Skeletal muscle tissue (tissue), 4 donors: ENCODE results near the gene CPM. TPM values are rescaled to one million over a fixed set of nuclear protein-coding genes. Genes with fewer than 3 reads are reported as not detected.
"Not testable (repeated sequence)": the region's sequence is repeated elsewhere in the genome, so short reads cannot be mapped to it uniquely, and the experiment has no call there.

Experiments
- H3K27ac ChIP-seq: one replicate; pipeline ENCODE4 v1.7.0; 2013; ENCODE audit warnings: mild to moderate bottlenecking, low read depth, low read length, inconsistent platforms
- H3K27me3 ChIP-seq, 3 donors: one replicate each; pipeline ENCODE4 v1.7.0; 2013; ENCODE audit warnings: low read length in 3 of 3; ENCODE audit not compliant: control insufficient read depth in 3 of 3, insufficient read depth in 3 of 3
- H3K36me3 ChIP-seq, 3 donors: one replicate each; pipeline ENCODE4 v1.7.0; 2013; ENCODE audit warnings: low read length in 3 of 3; ENCODE audit not compliant: control insufficient read depth in 3 of 3, insufficient read depth in 3 of 3
- H3K4me1 ChIP-seq, 3 donors: one replicate each; pipeline ENCODE4 v1.7.0; 2013; ENCODE audit warnings: low read length in 3 of 3, mild to moderate bottlenecking in 3 of 3; ENCODE audit not compliant: control insufficient read depth in 3 of 3, insufficient read depth in 3 of 3
- H3K4me3 ChIP-seq, 3 donors: one replicate each; pipeline ENCODE4 v1.7.0; 2013; ENCODE audit warnings: low read length in 3 of 3
- H3K9ac ChIP-seq, 3 donors: one replicate each; pipeline ENCODE4 v1.7.0; 2013; ENCODE audit warnings: low read length in 3 of 3, mild to moderate bottlenecking in 3 of 3, moderate library complexity in 2 of 3, low read depth in 1 of 3
- H3K9me3 ChIP-seq, 3 donors: one replicate each; pipeline ENCODE4 v1.7.0; 2013; ENCODE audit warnings: low read length in 3 of 3; ENCODE audit not compliant: control insufficient read depth in 3 of 3
- total RNA-seq: library from RNA; depleted of rRNA; stranded (reverse); fragments of >200 nt; gene quantifications from one replicate; pipeline ENCODE4 v1.2.3, GENCODE V29; 2014
- donor health status: Osteomylitis.

CPM gene
- total RNA-seq, 1 donor from 2014 or later, result 2.1 TPM

- Histone ChIP-seq H3K4me1 (no peaks in the 10 kb centered on the region), H3K9me3 (no peaks in the 10 kb centered on the region), H3K36me3 (peaks cover 7 to 19% (median 12%) of the 10 kb centered on the region in 3 donors), H3K9ac (no peak overlapping the region), H3K27ac (no peak overlapping the region), H3K27me3 (no peaks in the 10 kb centered on the region), H3K4me3 (no peak overlapping the region)
Observed at GRCh38 chr12:68844788-68845695, 87.9 kb downstream of the CPM start.

- Histone ChIP-seq H3K4me1 (no peaks in the 10 kb centered on the region), H3K27me3 (no peaks in the 10 kb centered on the region), H3K36me3 (peaks cover 11 to 22% (median 17%) of the 10 kb centered on the region in 3 donors), H3K4me3 (no peak overlapping the region), H3K9me3 (no peaks in the 10 kb centered on the region), H3K9ac (no peak overlapping the region), H3K27ac (no peak overlapping the region)
Observed at GRCh38 chr12:68844318-68844745, 88.6 kb downstream of the CPM start.

GRCh38 chr12:68842784-68843567 lies 90.0 kb downstream of the CPM start:
- peaks cover 11 to 34% (median 28%) of the 10 kb centered on the region in 3 donors for H3K36me3 ChIP-seq
- no peak overlapping the region for H3K4me3 ChIP-seq
- H3K27me3 ChIP-seq, result no peaks in the 10 kb centered on the region
- no peaks in the 10 kb centered on the region for H3K4me1 ChIP-seq
- H3K9me3 ChIP-seq, result no peaks in the 10 kb centered on the region
- no peak overlapping the region for H3K9ac ChIP-seq
- H3K27ac ChIP-seq, result no peak overlapping the region

GRCh38 chr12:68842123-68842522 lies 90.8 kb downstream of the CPM start:
- H3K36me3 ChIP-seq, result peaks cover 16 to 38% (median 33%) of the 10 kb centered on the region in 3 donors
- no peaks in the 10 kb centered on the region for H3K9me3 ChIP-seq
- no peaks in the 10 kb centered on the region for H3K4me1 ChIP-seq
- no peaks in the 10 kb centered on the region for H3K27me3 ChIP-seq
- H3K9ac ChIP-seq, result no peak overlapping the region
- no peak overlapping the region for H3K4me3 ChIP-seq
- no peak overlapping the region for H3K27ac ChIP-seq

GRCh38 chr12:68841717-68842116 lies 91.3 kb downstream of the CPM start:
- Histone ChIP-seq H3K9me3 (no peaks in the 10 kb centered on the region), H3K27ac (no peak overlapping the region), H3K9ac (no peak overlapping the region), H3K4me1 (no peaks in the 10 kb centered on the region), H3K36me3 (peaks cover 17 to 40% (median 36%) of the 10 kb centered on the region in 3 donors), H3K27me3 (no peaks in the 10 kb centered on the region), H3K4me3 (no peak overlapping the region)

- H3K4me1 ChIP-seq, H3K27me3 ChIP-seq, H3K9me3 ChIP-seq, H3K9ac ChIP-seq, H3K4me3 ChIP-seq, H3K27ac ChIP-seq: not testable (repeated sequence)
- peaks cover 17 to 44% (median 39%) of the 10 kb centered on the region in 3 donors for H3K36me3 ChIP-seq
Observed at GRCh38 chr12:68841175-68841574, 91.8 kb downstream of the CPM start.

GRCh38 chr12:68839183-68840147 lies 93.5 kb downstream of the CPM start:
- Histone ChIP-seq H3K27ac (no peak overlapping the region), H3K9me3 (no peaks in the 10 kb centered on the region), H3K9ac (no peak overlapping the region), H3K27me3 (no peaks in the 10 kb centered on the region), H3K4me3 (no peak overlapping the region), H3K36me3 (peaks cover 18 to 49% (median 48%) of the 10 kb centered on the region in 3 donors), H3K4me1 (no peaks in the 10 kb centered on the region)

GRCh38 chr12:68838046-68838886 lies 94.7 kb downstream of the CPM start:
- no peak overlapping the region for H3K27ac ChIP-seq
- H3K36me3 ChIP-seq, result peaks cover 25 to 55% (median 51%) of the 10 kb centered on the region in 3 donors
- H3K9me3 ChIP-seq, result no peaks in the 10 kb centered on the region
- no peak overlapping the region for H3K9ac ChIP-seq
- H3K27me3 ChIP-seq, result no peaks in the 10 kb centered on the region
- no peaks in the 10 kb centered on the region for H3K4me1 ChIP-seq
- H3K4me3 ChIP-seq, result no peak overlapping the region

GRCh38 chr12:68837215-68837614 lies 95.8 kb downstream of the CPM start:
- H3K36me3 ChIP-seq, result peaks cover 25 to 57% (median 51%) of the 10 kb centered on the region in 3 donors
- H3K27ac ChIP-seq, result no peak overlapping the region
- no peaks in the 10 kb centered on the region for H3K4me1 ChIP-seq
- H3K9me3 ChIP-seq, result no peaks in the 10 kb centered on the region
- H3K27me3 ChIP-seq, result no peaks in the 10 kb centered on the region
- H3K9ac ChIP-seq, result no peak overlapping the region
- H3K4me3 ChIP-seq, result no peak overlapping the region
